Thoracic aorta (tissue), 2 donors: ENCODE data around the gene ACKR3. TPM values are rescaled to one million over a fixed set of nuclear protein-coding genes. Genes with fewer than 3 reads are reported as not detected.

Source experiments
- ATAC-seq: fragments of 150-250 bp; one replicate; pipeline ENCODE4 v1.8.0; 2017; ENCODE audit warnings: low read depth; ENCODE audit not compliant: insufficient number of reproducible peaks, low FRiP score
- DNase-seq: peaks from one replicate; pipeline ENCODE4 v3.0.0-alpha.2; 2020; ENCODE audit warnings: low spot score
- H3K27ac ChIP-seq, 2 donors: fragments of 200-600 bp; sonication (generic); 1 replicate in 1 of 2; 2 replicates in 1 of 2; pipeline ENCODE4 v1.5.1; 2016; ENCODE audit warnings: mild to moderate bottlenecking in 2 of 2, moderate library complexity in 2 of 2
- H3K27me3 ChIP-seq: fragments of 200-600 bp; sonication (generic); replicated peaks from 2 replicates; pipeline ENCODE4 v1.6.0; 2016; ENCODE audit warnings: mild to moderate bottlenecking; ENCODE audit not compliant: insufficient read depth
- H3K36me3 ChIP-seq: fragments of 200-600 bp; sonication (generic); one replicate; pipeline ENCODE4 v1.5.1; 2016
- H3K4me1 ChIP-seq, 2 donors: fragments of 200-600 bp; sonication (generic); 1 replicate in 1 of 2; 2 replicates in 1 of 2; pipeline versions ENCODE4 v1.5.1 to v1.6.0; 2016; ENCODE audit warnings: low read depth in 2 of 2, mild to moderate bottlenecking in 1 of 2; ENCODE audit not compliant: control insufficient read depth in 1 of 2
- H3K4me3 ChIP-seq: fragments of 200-600 bp; sonication (generic); 2 replicates; pipeline ENCODE4 v1.5.1; 2016; ENCODE audit warnings: mild to moderate bottlenecking
- H3K9me3 ChIP-seq: fragments of 200-600 bp; sonication (generic); 2 replicates; pipeline ENCODE4 v1.5.1; 2016
- total RNA-seq, 2 donors: library from RNA; depleted of rRNA; stranded (reverse); fragments of >200 nt; gene quantifications; one replicate each; pipeline versions ENCODE4 v1.1.0 to v1.2.3, GENCODE V29; 2016
- TF ChIP-seq, protein P1 (sequence below): fragments of 200-600 bp; sonication (generic); IDR thresholded peaks from one replicate; pipeline ENCODE4 v1.5.1; 2019; ENCODE audit warnings: antibody characterized with exemption

Gene ACKR3
- total RNA-seq, 2 donors from 2014 or later = 68.8 to 68.9 TPM

DNA sequence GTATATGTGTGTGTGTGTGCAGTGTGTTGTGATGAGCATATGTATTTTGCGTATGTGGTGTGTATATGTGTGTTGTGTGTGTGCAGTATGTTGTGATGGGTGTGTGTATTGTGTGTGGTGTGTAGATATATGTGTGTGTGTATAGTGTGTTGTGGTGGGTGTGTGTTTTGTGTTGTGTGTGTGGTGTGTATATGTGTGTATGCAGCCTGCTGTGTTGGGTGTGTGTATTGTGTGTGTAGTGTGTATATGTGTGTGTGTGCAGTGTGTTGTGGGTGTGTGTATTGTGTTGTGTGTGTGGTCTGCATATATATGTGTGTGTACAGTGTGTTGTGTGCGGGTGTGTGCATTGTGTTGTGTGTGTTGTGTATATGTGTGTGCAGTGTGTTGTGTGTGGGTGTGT is 23.9 kb downstream of the ACKR3 start:
- Histone ChIP-seq H3K27ac (no peak overlapping the region), H3K4me1 (peaks cover 4 to 18% of the 10 kb centered on the region in 2 donors), H3K9me3 (no peaks in the 10 kb centered on the region), H3K27me3 (no peaks in the 10 kb centered on the region), H3K36me3 (no peaks in the 10 kb centered on the region), H3K4me3 (no peak overlapping the region)
- ATAC-seq = no peak
- TF ChIP-seq, protein P1, sequence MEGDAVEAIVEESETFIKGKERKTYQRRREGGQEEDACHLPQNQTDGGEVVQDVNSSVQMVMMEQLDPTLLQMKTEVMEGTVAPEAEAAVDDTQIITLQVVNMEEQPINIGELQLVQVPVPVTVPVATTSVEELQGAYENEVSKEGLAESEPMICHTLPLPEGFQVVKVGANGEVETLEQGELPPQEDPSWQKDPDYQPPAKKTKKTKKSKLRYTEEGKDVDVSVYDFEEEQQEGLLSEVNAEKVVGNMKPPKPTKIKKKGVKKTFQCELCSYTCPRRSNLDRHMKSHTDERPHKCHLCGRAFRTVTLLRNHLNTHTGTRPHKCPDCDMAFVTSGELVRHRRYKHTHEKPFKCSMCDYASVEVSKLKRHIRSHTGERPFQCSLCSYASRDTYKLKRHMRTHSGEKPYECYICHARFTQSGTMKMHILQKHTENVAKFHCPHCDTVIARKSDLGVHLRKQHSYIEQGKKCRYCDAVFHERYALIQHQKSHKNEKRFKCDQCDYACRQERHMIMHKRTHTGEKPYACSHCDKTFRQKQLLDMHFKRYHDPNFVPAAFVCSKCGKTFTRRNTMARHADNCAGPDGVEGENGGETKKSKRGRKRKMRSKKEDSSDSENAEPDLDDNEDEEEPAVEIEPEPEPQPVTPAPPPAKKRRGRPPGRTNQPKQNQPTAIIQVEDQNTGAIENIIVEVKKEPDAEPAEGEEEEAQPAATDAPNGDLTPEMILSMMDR = no peak
- no peak for DNase-seq

GRCh38 chr2:236593956-236594355 is 24.3 kb downstream of the ACKR3 start:
- H3K27ac ChIP-seq = no peak overlapping the region
- DNase-seq (no peak), ATAC-seq (no peak)
- H3K9me3 ChIP-seq = no peaks in the 10 kb centered on the region
- H3K4me1 ChIP-seq = peaks cover 4 to 18% of the 10 kb centered on the region in 2 donors
- H3K36me3 ChIP-seq = no peaks in the 10 kb centered on the region
- no peaks in the 10 kb centered on the region for H3K27me3 ChIP-seq
- no peak overlapping the region for H3K4me3 ChIP-seq
- TF ChIP-seq, protein P1 = no peak

- ATAC-seq (no peak), DNase-seq (peak; percentile 17)
These were observed 28.0 kb downstream of the ACKR3 start for GRCh38 chr2:236597629-236598028.

DNA sequence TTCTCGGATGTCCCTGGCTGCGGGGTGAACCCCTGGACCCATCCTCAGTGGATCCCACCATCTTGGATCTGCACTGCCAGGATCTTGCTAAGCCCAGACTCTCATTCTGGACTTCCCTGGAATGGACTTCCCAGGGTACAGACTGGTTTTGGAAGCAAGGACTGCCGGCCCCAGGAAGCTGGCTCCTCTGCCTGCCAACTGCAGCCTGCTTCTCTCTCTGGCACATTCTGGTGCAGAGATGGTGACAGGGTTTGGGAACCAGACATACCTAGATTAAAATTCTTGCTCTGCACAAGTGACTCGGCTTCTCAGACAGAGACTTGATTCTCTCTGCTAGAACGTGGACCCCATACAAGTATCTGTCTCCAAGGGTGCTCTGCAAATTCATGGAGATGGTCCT is 29.4 kb downstream of the ACKR3 start:
- Histone ChIP-seq H3K4me3 (no peak overlapping the region), H3K4me1 (peaks cover 4 to 18% of the 10 kb centered on the region in 2 donors), H3K36me3 (no peaks in the 10 kb centered on the region), H3K9me3 (no peaks in the 10 kb centered on the region), H3K27ac (no peak overlapping the region), H3K27me3 (no peaks in the 10 kb centered on the region)
- ATAC-seq (no peak), DNase-seq (no peak)
- TF ChIP-seq, protein P1 = no peak

More at GRCh38 chr2:236597629-236598028, 28.0 kb downstream of the ACKR3 start:
- TF ChIP-seq, protein P1 = no peak
- Histone ChIP-seq H3K4me3 (no peak overlapping the region), H3K4me1 (peaks cover 4 to 18% of the 10 kb centered on the region in 2 donors), H3K36me3 (no peaks in the 10 kb centered on the region), H3K27ac (peak overlapping the region; percentile 9 to 24), H3K9me3 (no peaks in the 10 kb centered on the region), H3K27me3 (no peaks in the 10 kb centered on the region)

- H3K36me3 ChIP-seq = no peaks in the 10 kb centered on the region
- ATAC-seq = no peak
- H3K27me3 ChIP-seq = no peaks in the 10 kb centered on the region
These were observed 30.5 kb downstream of the ACKR3 start for GRCh38 chr2:236600158-236600557.

More at GRCh38 chr2:236600158-236600557, 30.5 kb downstream of the ACKR3 start:
- DNase-seq = no peak
- Histone ChIP-seq H3K4me3 (no peak overlapping the region), H3K27ac (no peak overlapping the region), H3K9me3 (no peaks in the 10 kb centered on the region), H3K4me1 (peaks cover 4 to 18% of the 10 kb centered on the region in 2 donors)
- TF ChIP-seq, protein P1 = no peak
